Adrenal gland (tissue), 12 donors: ENCODE measurements around the gene PSMG3. TPM values are rescaled to one million over a fixed set of nuclear protein-coding genes. Genes with fewer than 3 reads are reported as not detected.

Experiments used
- DNase-seq, 7 donors: peaks; one replicate each; pipeline ENCODE4 v3.0.0-alpha.2; 2019 to 2020
- H3K27ac ChIP-seq, 5 donors: fragments of 200-600 bp; sonication (generic) in 4 of 5; 1 replicate in 3 of 5; 2 replicates in 2 of 5; pipeline versions ENCODE4 v1.5.1 to v1.8.0; 2016 to 2020; ENCODE audit warnings: mild to moderate bottlenecking in 1 of 5
- H3K27me3 ChIP-seq: fragments of 200-600 bp; 2 replicates; pipeline ENCODE4 v1.8.0; 2021
- H3K36me3 ChIP-seq, 2 donors: fragments of 200-600 bp; replicated peaks in 1 of 2; 1 replicate in 1 of 2; 2 replicates in 1 of 2; pipeline versions ENCODE4 v1.5.1 to v1.8.0; 2018 to 2022
- H3K4me1 ChIP-seq, 2 donors: fragments of 200-600 bp; replicated peaks in 1 of 2; 1 replicate in 1 of 2; 2 replicates in 1 of 2; pipeline versions ENCODE4 v1.5.1 to v1.8.0; 2018 to 2021
- H3K4me3 ChIP-seq, 4 donors: fragments of 200-600 bp; sonication (generic) in 3 of 4; one replicate each; pipeline ENCODE4 v1.5.1; 2016 to 2018
- H3K9me3 ChIP-seq, 3 donors: fragments of 200-600 bp; sonication (generic) in 1 of 3; replicated peaks in 1 of 3; 1 replicate in 2 of 3; 2 replicates in 1 of 3; pipeline versions ENCODE4 v1.5.1 to v1.8.0; 2016 to 2021
- CTCF ChIP-seq, 6 experiments: fragments of 450-650 bp in 4 of 6; fragments of 200-600 bp in 2 of 6; sonication (generic) in 1 of 6; IDR thresholded peaks; 1 replicate in 5 of 6; 2 replicates in 1 of 6; pipeline versions ENCODE4 v1.5.1 to v1.8.0; 2016 to 2021; ENCODE audit warnings: antibody characterized with exemption in 6 of 6, mild to moderate bottlenecking in 2 of 6, moderate library complexity in 1 of 6
- POLR2A ChIP-seq, 2 donors: fragments of 450-650 bp; IDR thresholded peaks; one replicate each; pipeline ENCODE4 v1.6.1; 2017; ENCODE audit warnings: antibody characterized with exemption in 2 of 2, mild to moderate bottlenecking in 2 of 2, moderate library complexity in 1 of 2
- WGBS, 4 donors: extraction: QIAGEN DNeasy Blood & Tissue Kit in 2 of 4; methylation state at CpG; one replicate each; pipeline versions ENCODE4 v1.1.5 to v1.1.7; 2013 to 2017; 5-methylcytosine and 5-hydroxymethylcytosine counted together
- intact Hi-C, 2 donors: fragments of 100-400 bp; cut with DNase I; formaldehyde crosslinking; loops; one replicate each; pipeline versions ENCODE4 v1.14.1 to v1.15.0; 2022 to 2023
- polyA plus RNA-seq, 3 donors: library from polyadenylated mRNA; stranded (reverse); fragments of 200-250 nt in 2 of 3; fragments of 350-450 nt in 1 of 3; fragmentation: Illumina TruSeq in 1 of 3; extraction: RNeasy Lipid Tissue Mini Kit (QIAGEN cat#74804) in 1 of 3; gene quantifications; one replicate each; pipeline ENCODE4 v1.2.3, GENCODE V29; 2013 to 2014
- total RNA-seq, 9 donors: library from RNA; depleted of rRNA in 4 of 9; stranded (reverse); fragments of >200 nt in 4 of 9; fragments of 120-200 nt in 1 of 9; fragmentation: NEBNext Ultra II Directional in 1 of 9; extraction: Animal tissue kit (Norgen Biotek cat#: 25700) in 1 of 9; gene quantifications; one replicate each; pipeline versions ENCODE4 v1.1.0 to v1.2.4, GENCODE V29; 2013 to 2023
- donor health status: healthy with polysubstance abuse.
- donor health status: Bipolar disorder and iron deficiency.
- donor health status: DM: yes; HTN: yes; CAD: no.
- donor health status: DM: no; HTN: no; CAD: no.
- donor health status: DM: no; HTN: no; CAD: no.
- donor health status: DM: yes; HTN: yes; CAD: no.

PSMG3 gene
- total and polyA plus RNA-seq, 12 donors, result 17.3 to 82.7 (median 34.8) TPM

- H3K9me3 ChIP-seq, result no peaks in the 10 kb centered on the region
- no peak overlapping the region for H3K4me3 ChIP-seq
- no peaks in the 10 kb centered on the region for H3K27me3 ChIP-seq
- WGBS, 4 donors, result 93 to 98% (median 95%) methylated on average over 28 to 73 of the region's 73 CpGs
- intact Hi-C loops, result no loop called here
- no peak for TF ChIP-seq POLR2A (IDR thresholded peaks at IDR 0.05)
- TF ChIP-seq CTCF (IDR thresholded peaks at IDR 0.05), result no peak
- no peak overlapping the region for H3K27ac ChIP-seq
- peaks cover 24 to 35% of the 10 kb centered on the region in 2 donors for H3K4me1 ChIP-seq
- peaks cover 0 to 33% of the 10 kb centered on the region in 2 donors for H3K36me3 ChIP-seq
- DNase-seq, result peak in 1 of 7 donors; percentile 28
Observed at GRCh38 chr7:1539882-1540775, 29.7 kb downstream of the PSMG3 start.

- Histone ChIP-seq H3K27ac (peak overlapping the region in 2 of 5 donors; percentile 97 to 99), H3K36me3 (peaks cover 0 to 33% of the 10 kb centered on the region in 2 donors), H3K9me3 (no peaks in the 10 kb centered on the region), H3K4me3 (no peak overlapping the region), H3K27me3 (no peaks in the 10 kb centered on the region), H3K4me1 (peaks cover 24 to 36% of the 10 kb centered on the region in 2 donors)
- no peak for TF ChIP-seq CTCF (IDR thresholded peaks at IDR 0.05)
- no peak for TF ChIP-seq POLR2A (IDR thresholded peaks at IDR 0.05)
- intact Hi-C loops, result no loop called here
- peak in 1 of 7 donors; percentile 34 for DNase-seq
- WGBS, 4 donors, result 87 to 94% (median 91%) methylated on average over 5 to 36 of the region's 36 CpGs
Observed at GRCh38 chr7:1539181-1539881, 30.5 kb downstream of the PSMG3 start.

- Histone ChIP-seq H3K27ac (peak overlapping the region in 4 of 5 donors; percentile 97 to 100 (median 98)), H3K36me3 (peaks cover 0 to 33% of the 10 kb centered on the region in 2 donors), H3K9me3 (no peaks in the 10 kb centered on the region), H3K4me1 (peaks cover 30 to 43% of the 10 kb centered on the region in 2 donors), H3K27me3 (no peaks in the 10 kb centered on the region), H3K4me3 (peak overlapping the region in 1 of 4 donors; percentile 11)
- WGBS, 4 donors, result 69 to 79% (median 73%) methylated on average over 6 to 25 of the region's 25 CpGs
- peak in 1 of 7 donors; percentile 33 for DNase-seq
- intact Hi-C loops, result no loop called here
- TF ChIP-seq CTCF (IDR thresholded peaks at IDR 0.05), result no peak
- no peak for TF ChIP-seq POLR2A (IDR thresholded peaks at IDR 0.05)
Observed at GRCh38 chr7:1538544-1539180, 31.2 kb downstream of the PSMG3 start.
